ENCODE measurements around the gene MOCS1. TPM values are rescaled to one million over a fixed set of nuclear protein-coding genes. Genes with fewer than 3 reads are reported as not detected.
A peak's percentile ranks its signal among the peaks of the same experiment; 100 is the strongest.

Gene MOCS1
- polyA plus RNA-seq, 1 of the 3 experiments (the other 2 are of a cell fraction), result 4.2 TPM

- Histone ChIP-seq H3F3A (replicated peaks; ENCODE audit: insufficient read depth) (no peaks in the 10 kb centered on the region), H3K9ac (no peak overlapping the region), H3K4me1 (ENCODE audit: control insufficient read depth in 1 of 2, insufficient read depth in 2 of 2, low read depth in 1 of 2, low read length in 1 of 2) (peaks cover 0 to 4% of the 10 kb centered on the region in 2 experiments; a peak in 2 of 4 replicates), H3K27ac (ENCODE audit: low read depth in 2 of 2, low read length in 1 of 2) (no peak overlapping the region; a peak in 1 of 4 replicates), H4K20me1 (ENCODE audit: insufficient read depth) (no peaks in the 10 kb centered on the region), H2AFZ (ENCODE audit: low read depth) (peak overlapping the region; percentile 63; the same call in 1 of the 2 replicates), H3K27me3 (ENCODE audit: insufficient read depth) (no peaks in the 10 kb centered on the region), H3K36me3 (replicated peaks in 1 of 2; ENCODE audit: control insufficient read depth in 1 of 2, insufficient read depth in 2 of 2, low read length in 1 of 2) (no peaks in the 10 kb centered on the region), H3K9me2 (no peaks in the 10 kb centered on the region; the same call in 1 of the 2 replicates), H3K9me3 (no peaks in the 10 kb centered on the region), H3K4me3 (ENCODE audit: low read depth in 2 of 2, low read length in 1 of 2) (no peak overlapping the region), H3K4me2 (no peak overlapping the region), H3K79me2 (ENCODE audit: insufficient read depth) (no peaks in the 10 kb centered on the region)
- ChIA-PET CTCF (interaction anchor here (2.0 kb wide), 1 partner anchor 20 kb away, joined by 9 read pairs; no protein-coding TSS in a partner anchor), POLR2A (no interaction called here)
- TF ChIP-seq TEAD4 (IDR thresholded peaks at IDR 0.05; ENCODE audit: borderline replicate concordance, insufficient read depth), result no peak
- no peak for TF ChIP-seq RXRA (IDR thresholded peaks at IDR 0.05; ENCODE audit: borderline replicate concordance, low read depth)
- no peak for TF ChIP-seq REST (IDR thresholded peaks at IDR 0.05; ENCODE audit: low read depth, low read length)
- TF ChIP-seq NRF1 (IDR thresholded peaks at IDR 0.05; ENCODE audit: low read depth, low read length), result no peak
- TF ChIP-seq GATA2 (CRISPR knock-in tag; IDR thresholded peaks at IDR 0.05), result peak; percentile 46; the same call in 1 of the 2 replicates
- no peak for TF ChIP-seq EP300 (IDR thresholded peaks at IDR 0.05; ENCODE audit: borderline replicate concordance in 1 of 2, low read depth in 1 of 2, low read length in 1 of 2)
- TF ChIP-seq YY1 (IDR thresholded peaks at IDR 0.05; ENCODE audit: low read depth), result no peak
- TF ChIP-seq SIN3A (IDR thresholded peaks at IDR 0.05; ENCODE audit: borderline replicate concordance, low read depth, low read length), result no peak
- 17% methylated on average over 5 of the region's 5 CpGs for whole genome bisulfite sequencing (ENCODE audit: low lambda C conversion rate)
- peak; percentile 26 for DNase-seq
These were observed 26.9 kb upstream of the MOCS1 start for GRCh38 chr6:39961178-39961577.

- Histone ChIP-seq H3K27ac (ENCODE audit: low read depth in 2 of 2, low read length in 1 of 2) (no peak overlapping the region), H3K4me1 (ENCODE audit: control insufficient read depth in 1 of 2, insufficient read depth in 2 of 2, low read depth in 1 of 2, low read length in 1 of 2) (peaks cover 0 to 4% of the 10 kb centered on the region in 2 experiments; a peak in 2 of 4 replicates), H3K27me3 (ENCODE audit: insufficient read depth) (no peaks in the 10 kb centered on the region), H2AFZ (ENCODE audit: low read depth) (no peak overlapping the region), H3K9me2 (no peaks in the 10 kb centered on the region), H3K9me3 (no peaks in the 10 kb centered on the region), H3K36me3 (replicated peaks in 1 of 2; ENCODE audit: control insufficient read depth in 1 of 2, insufficient read depth in 2 of 2, low read length in 1 of 2) (no peaks in the 10 kb centered on the region), H3K9ac (no peak overlapping the region), H3K79me2 (ENCODE audit: insufficient read depth) (no peaks in the 10 kb centered on the region), H3K4me3 (ENCODE audit: low read depth in 2 of 2, low read length in 1 of 2) (no peak overlapping the region), H4K20me1 (ENCODE audit: insufficient read depth) (no peaks in the 10 kb centered on the region), H3F3A (replicated peaks; ENCODE audit: insufficient read depth) (no peaks in the 10 kb centered on the region), H3K4me2 (no peak overlapping the region)
- DNase-seq, result no peak
- 36% methylated on average over 2 of the region's 2 CpGs for WGBS (ENCODE audit: low lambda C conversion rate)
- TF ChIP-seq TAF1 (IDR thresholded peaks at IDR 0.05; ENCODE audit: borderline replicate concordance, low read depth, low read length) (no peak), GATA2 (CRISPR knock-in tag; IDR thresholded peaks at IDR 0.05) (no peak), RAD21 (IDR thresholded peaks at IDR 0.05; ENCODE audit: low read length) (no peak), RCOR1 (IDR thresholded peaks at IDR 0.05; ENCODE audit: low read length) (no peak)
- ChIA-PET POLR2A (no interaction called here), CTCF (no interaction called here)
These were observed 24.7 kb upstream of the MOCS1 start for GRCh38 chr6:39958947-39959346.

All from SK-N-SH (cell line).